Keratinocyte (primary cell): Measurements from ENCODE around the gene KCNQ2.

Experiments
- EZH2 ChIP-seq: IDR thresholded peaks from one replicate; pipeline ENCODE4 v1.6.1; 2012; ENCODE audit warnings: inconsistent platforms, mild to moderate bottlenecking, low read length, moderate library complexity
- TF ChIP-seq, protein P1 (sequence below), 3 experiments: IDR thresholded peaks in 1 of 3; conservative IDR thresholded peaks in 1 of 3; optimal IDR thresholded peaks in 1 of 3; 2 replicates in 2 of 3; 3 replicates in 1 of 3; pipeline versions ENCODE3 to v1.5.1; 2011; ENCODE audit warnings: low read length in 3 of 3, mild to moderate bottlenecking in 3 of 3, moderate library complexity in 2 of 3, control low read depth in 1 of 3, inconsistent platforms in 1 of 3; ENCODE audit not compliant: insufficient read depth in 2 of 3; ENCODE audit errors: extremely low read depth in 1 of 3

DNA sequence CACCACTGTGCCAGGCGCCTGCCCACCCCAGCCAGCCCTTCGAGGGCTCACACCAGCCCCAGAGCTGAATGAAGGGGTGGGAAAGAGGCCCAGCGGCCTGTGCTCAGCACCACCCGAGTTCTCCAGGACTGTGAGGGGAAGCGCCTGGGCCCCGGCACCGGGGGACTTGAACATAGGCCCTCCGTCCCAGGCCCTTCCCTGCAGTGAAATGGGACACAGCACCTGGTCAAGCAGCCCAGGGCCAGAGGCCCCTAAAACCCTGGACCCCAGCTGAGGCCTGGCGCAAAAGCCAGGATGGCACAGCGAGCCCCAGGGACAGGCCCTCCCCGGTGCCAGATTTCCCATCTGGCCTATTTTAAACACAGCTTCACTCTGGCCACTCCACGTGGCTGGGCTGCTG is 4.0 kb downstream of the KCNQ2 start:
- no peak for TF ChIP-seq EZH2
- TF ChIP-seq, protein P1, sequence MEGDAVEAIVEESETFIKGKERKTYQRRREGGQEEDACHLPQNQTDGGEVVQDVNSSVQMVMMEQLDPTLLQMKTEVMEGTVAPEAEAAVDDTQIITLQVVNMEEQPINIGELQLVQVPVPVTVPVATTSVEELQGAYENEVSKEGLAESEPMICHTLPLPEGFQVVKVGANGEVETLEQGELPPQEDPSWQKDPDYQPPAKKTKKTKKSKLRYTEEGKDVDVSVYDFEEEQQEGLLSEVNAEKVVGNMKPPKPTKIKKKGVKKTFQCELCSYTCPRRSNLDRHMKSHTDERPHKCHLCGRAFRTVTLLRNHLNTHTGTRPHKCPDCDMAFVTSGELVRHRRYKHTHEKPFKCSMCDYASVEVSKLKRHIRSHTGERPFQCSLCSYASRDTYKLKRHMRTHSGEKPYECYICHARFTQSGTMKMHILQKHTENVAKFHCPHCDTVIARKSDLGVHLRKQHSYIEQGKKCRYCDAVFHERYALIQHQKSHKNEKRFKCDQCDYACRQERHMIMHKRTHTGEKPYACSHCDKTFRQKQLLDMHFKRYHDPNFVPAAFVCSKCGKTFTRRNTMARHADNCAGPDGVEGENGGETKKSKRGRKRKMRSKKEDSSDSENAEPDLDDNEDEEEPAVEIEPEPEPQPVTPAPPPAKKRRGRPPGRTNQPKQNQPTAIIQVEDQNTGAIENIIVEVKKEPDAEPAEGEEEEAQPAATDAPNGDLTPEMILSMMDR (optimal IDR thresholded peaks at IDR 0.05 in 1 of 3, IDR thresholded peaks at IDR 0.05 in 1 of 3, conservative IDR thresholded peaks at IDR 0.05 in 1 of 3; ENCODE audit: extremely low read depth in 1 of 3, insufficient read depth in 2 of 3, low read length in 3 of 3) = no peak
